GM21723 (cell line): ENCODE measurements around the gene NFIB.

Experiments
- ATAC-seq: cut with Tn5 transposase; IDR thresholded peaks from one replicate; pipeline ENCODE4 v1.9.1; 2021; ENCODE audit warnings: mild to moderate bottlenecking, moderate library complexity; ENCODE audit not compliant: unreplicated experiment

Gene NFIB

DNA sequence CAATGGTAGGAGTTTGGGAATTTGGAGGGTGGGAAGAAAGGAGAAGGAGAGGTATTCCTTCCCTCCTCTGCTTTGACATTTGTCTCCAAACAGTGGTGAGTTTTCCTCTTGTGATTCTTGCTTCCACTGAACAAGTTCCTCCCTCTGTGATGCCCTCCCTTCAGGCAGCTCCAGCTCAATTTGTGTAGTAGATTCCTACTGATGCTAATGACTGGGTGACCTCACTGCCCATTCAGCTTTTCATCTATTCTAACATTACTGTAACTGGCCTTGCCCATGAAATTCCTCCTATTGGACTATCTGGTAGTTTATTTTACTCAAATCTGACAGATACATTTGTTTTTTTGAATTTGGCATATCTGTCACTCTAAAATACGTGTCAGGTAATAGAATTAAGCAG is 121.4 kb downstream of the NFIB start:
- no peak for ATAC-seq

DNA sequence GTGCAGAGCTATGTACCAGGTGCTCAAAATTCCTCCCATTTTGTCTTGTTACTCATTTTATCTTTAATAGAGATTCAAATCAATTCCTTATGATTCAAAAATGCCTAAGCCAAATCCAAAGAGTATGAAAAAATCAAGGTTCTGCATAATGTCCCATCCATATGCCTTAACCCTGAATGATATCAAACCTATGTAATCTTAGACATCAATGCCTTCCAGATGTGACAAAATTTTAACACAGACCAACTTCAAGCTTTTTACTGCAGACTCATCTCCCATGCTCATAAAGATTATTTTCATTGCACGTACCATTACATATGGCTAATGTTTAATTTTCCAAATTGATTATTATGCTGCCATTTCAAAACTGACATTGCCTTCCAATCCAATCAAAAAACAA is 122.4 kb downstream of the NFIB start:
- no peak for ATAC-seq

DNA sequence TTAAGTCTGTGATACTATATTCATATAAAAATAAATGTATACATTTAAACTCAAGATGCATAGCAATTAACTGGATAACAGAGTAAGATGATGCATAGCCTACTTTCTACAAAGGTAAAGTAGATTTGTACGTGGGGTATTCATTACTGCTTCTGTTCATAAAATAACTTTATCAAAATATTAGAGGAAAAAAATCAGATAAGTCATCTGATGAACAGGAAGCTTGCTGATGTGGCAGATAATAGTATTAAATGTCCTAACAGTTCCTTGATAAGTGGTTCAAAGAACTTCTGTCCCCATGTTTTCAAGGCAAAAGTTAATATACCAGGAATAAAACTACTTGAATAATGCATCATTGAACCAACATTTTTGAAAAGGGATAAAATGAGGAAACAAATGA is 123.7 kb downstream of the NFIB start:
- no peak for ATAC-seq

DNA sequence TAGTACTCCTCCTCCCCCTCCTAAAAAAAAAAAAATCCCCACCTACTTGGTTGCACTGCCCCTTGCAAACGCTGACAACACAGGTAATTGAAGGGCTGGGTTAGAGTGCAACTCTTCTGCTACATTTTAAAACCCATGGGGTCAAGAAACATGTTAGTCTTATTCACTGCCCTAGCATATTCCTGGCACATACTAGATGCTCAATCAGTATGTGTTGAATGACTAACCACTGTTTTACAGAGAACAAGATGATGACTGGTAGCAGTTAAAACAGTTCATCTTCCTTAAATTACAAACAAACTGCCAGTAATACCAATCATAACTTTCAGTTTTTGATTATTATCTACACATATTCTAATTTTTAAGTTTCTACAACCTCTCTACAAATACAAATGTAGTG is 124.4 kb downstream of the NFIB start:
- ATAC-seq = no peak

DNA sequence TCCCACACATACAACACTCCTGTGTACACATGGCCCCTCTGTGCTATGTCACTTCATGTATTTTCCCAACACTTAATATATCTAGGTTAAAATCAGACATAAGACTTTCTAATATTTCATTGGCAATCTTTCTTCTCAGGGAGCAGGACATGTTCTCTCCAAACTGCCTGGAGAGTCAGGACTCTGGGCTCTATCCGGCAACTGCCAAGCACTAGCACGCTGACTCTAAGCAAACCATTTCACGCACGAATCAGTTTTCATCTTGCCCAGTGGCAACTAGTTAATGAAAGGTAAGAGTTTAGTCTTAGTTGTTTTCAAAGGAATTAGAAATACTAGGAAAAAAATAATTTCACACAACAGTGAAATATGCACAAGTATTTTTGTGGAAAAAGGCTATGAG is 124.8 kb downstream of the NFIB start:
- no peak for ATAC-seq

DNA sequence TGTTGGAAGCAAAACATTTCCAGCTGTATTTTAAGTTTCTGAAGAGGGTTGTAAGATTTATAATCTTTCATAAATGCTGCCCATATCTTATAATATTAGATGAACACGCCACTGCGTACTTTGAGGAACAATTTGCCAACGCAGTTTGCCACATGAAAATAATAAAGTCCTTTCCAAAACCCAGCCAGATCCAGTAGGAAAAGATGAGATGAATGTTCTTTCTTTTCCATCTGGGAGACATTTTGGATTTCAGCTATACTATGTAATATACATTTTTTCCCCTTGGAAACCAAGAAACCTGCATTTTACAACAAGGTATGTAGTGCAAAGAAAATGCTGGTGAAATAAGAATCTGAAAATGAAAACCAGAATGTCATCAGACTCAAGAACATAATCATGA is 125.4 kb downstream of the NFIB start:
- no peak for ATAC-seq

DNA sequence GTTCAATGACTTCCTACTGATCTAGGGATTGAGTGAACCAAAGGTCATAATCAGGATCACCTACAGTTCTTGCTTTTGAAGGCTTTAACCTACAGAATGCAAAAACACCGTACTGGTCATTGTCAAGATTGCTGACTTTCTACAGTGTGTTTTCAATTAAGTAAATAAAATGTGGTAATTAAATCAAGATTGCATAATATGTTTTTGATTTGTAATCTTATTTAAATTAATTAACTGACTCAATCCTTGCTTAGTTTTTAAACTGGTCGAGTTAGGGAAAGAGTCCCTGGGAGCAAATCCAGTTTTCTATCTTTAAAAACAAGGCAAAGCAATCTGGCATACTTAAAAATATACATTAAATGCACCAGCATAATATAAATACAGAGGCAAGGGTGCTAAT is 125.9 kb downstream of the NFIB start:
- no peak for ATAC-seq

DNA sequence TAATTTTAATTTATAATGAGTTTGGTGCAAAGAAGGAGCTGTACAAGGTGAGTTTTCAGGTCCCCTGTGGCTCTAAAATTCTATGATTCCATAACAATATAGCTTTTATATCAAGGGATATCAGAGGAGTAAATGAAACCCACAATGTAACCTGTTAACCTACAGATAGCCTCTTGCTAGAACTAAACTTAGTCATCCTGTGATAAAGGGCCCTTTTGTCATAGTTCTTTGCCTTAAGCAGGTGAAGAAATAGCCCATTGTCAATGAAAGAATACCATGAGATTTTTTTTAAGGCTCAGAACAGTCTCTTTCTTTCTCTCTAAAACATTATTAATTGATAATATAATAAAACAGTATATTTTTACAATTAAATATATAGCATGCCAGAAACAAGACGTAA is 127.8 kb downstream of the NFIB start:
- no peak for ATAC-seq

DNA sequence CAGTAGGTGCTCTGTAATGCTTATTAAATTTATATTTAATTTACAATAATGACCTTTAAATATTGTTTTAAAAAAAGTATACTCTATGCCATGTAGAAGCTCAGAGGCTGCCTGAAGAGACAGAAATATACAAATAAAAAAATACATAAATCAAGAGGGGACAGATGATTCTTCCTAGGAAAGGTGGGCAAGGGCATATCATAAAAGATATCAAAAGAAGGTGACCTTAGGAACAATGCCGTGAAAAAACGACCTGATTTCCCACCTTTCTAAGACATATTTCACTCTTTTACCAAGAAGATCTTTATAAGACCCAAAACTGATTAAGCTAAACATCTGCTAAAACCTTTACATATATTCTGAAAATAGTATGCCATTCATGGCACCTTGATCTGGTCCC is 128.9 kb downstream of the NFIB start:
- no peak for ATAC-seq

DNA sequence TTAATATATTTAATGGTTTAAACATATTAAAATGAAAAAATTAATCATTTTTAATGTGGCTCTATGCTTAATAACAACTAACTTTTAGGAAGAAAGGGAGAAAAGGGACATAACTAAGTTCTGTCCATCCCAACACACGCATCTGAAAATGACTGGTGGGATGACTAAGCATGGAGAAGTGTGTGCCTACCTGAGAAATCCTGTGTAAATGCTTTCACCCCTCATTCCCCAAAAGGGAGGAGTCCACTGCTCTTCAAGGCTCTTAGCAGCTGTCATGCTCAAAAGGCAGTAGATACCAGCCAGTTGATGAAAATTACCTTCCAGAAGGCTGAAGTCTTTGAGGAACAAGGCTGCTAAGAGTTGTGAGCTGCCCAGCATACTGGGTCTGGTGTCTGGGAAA is 130.9 kb downstream of the NFIB start:
- no peak for ATAC-seq

DNA sequence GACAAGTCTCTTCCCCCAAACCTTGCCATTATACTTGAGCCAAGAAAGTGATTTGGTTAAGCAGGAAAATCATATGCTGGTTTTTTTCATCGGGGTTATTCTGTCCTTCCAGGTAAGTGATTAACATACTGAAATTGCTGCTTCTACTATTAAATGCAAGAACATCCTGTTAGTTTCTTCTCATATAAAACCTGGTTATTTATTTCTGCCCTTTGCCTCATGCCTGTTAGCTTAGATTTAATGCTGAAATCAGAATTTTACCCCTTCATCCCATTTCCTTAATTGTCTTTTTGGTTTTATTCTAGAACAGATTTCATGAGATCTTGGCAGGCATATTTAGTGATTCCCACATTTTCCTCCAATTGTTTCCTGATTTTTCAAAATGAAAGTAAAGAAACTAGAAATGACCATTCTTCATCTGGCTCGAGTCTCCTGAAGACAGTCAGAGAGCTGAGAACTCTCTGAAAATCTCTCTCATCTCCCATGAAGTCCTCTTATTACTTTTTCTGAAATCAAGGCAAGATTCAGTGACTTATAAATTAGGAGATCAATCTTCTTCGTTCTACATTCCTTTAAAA is 132.9 kb downstream of the NFIB start:
- no peak for ATAC-seq

DNA sequence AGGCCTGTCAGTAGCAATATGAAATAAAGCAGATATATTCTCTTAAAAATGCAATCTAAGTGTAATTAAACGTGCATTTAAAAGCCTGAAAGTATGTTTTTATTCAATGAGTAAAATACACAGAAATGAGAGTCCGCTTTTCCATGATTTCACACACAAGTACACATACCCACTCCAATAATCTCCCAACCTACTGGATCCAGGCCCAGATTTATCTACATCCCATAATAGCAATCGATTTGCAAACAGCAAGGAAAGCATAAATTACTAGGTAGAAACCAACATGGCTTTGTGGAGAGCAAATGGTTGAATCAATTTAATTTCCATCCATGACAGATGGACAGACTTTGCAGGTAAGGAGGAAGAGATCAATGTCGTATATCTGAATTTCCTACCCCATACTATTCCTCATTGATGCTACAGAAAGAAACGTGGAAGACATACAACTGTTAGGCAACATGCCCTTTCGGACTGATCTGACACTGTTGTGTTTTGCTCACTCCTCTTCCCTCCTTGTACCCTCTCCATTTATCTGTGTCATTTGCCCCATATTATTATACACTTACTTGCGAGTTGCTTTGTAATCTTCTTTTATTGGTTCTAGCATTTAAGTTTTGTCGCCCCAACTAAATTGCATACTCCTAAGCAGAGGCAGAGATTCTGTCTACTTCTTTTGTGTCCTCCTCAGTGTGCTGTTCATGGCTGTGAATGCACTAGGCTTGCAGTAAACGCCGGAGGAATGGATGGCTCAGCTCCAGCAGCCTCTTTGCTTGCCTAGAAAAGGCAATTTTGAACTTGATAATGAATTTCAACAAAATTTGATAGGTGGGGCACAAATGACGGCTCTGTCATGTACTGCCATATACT is 133.6 kb downstream of the NFIB start:
- ATAC-seq = no peak

DNA sequence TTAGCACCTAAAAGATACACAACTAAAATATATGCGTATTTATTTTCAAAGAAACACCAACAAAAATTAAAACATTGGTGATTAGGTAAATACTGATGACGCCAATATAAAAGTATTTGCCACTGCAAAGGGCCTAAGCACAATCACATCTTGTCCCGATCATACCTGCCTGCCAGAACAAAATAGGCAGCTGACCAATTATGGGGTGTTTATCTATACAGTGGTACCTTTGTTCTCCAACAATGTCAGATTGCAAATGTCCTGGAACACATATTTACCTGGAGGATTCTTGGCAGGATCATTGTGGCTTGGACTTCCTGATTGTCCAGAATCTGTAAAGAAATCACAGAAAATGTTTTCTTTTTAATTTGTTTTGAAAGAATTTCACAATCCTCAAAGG is 134.5 kb downstream of the NFIB start:
- ATAC-seq = no peak

DNA sequence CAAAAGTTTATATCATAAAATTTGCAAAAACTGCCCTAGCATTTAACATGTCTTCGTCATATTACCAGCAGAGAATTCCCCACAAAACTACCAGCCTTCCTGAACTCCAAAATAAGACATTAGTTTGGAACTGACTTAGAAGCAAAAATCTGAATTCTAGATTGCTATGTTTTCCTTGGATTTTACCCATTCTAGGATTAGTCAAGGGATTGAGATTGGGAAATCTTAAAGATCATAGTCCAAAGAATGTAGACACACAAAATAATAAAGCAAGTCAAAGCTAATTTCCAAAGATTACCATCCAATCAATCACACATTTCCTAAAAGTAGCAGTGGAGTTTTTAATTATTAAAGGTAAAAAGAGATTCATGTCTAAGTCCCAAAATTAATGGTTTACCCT is 138.2 kb downstream of the NFIB start:
- ATAC-seq = no peak

DNA sequence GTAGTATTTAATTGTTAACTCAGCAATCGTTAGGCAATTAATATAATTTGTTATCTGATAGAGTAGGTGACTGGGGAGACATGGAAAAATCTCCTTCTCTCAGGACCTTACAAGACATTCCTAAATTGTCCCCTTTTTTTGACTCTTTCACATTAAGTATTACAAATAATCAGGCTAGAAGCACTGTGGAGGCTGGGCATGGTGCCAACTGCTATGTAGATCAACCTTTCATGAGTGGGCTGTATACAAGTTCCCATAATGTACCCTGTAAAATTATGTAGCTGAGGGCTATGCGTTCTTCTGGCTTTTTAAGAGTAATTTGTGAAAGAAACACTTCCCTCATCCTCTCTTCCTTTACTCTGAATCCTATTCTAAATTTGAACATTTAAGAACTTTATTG is 140.2 kb downstream of the NFIB start:
- ATAC-seq = no peak

DNA sequence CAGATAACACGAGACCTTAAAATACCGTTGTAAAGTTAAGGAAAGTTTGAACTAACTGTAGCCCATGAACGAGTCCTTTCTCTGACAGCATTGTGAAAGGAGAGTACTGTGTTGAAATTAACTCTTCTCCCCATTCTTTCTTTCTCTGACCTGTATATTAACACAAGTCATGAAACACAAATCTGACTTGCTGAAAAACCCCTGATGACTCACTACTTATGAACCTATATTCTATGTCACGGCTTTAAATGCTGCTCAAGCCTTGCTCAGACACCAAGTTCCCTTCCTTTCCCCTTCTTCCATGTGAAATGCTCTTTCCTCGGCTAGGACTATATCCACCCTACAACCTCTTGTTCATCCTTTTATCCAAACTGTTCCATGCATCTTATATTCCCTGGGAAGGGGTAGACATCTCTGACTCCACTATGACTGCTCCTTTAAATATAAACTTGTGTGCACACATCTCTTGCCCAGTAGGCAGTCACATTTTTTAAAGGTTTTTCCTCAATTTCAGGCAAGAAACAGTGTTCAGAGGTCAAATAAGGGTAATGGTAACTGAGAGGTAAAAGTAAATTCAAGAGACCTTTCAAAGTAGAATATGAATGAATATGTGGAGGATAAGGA is 142.9 kb downstream of the NFIB start:
- no peak for ATAC-seq

DNA sequence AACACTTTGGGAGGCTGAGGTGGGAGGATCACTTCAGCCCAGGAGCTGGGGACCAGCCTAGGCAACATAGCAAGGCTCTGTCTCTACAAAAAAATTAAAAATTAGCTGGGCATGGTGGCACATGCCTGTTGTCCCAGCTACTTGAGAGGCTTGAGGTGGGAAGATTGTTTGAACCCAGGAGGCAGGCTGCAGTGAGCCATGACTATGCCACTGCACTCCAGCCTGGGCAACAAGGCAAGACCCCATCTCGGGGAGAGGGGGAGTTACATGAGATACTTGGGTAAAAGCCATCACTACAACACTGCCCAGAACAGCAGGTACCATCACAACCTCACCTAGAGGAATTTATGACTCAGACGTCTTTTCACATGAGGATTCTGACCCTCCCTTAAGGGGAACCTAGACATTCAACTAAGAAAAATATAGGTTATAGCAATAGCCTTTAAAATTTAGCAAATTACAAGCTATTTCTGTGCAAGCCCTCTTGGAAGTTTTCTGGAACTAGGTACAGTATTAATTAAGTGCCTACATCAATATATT is 143.5 kb downstream of the NFIB start:
- no peak for ATAC-seq

DNA sequence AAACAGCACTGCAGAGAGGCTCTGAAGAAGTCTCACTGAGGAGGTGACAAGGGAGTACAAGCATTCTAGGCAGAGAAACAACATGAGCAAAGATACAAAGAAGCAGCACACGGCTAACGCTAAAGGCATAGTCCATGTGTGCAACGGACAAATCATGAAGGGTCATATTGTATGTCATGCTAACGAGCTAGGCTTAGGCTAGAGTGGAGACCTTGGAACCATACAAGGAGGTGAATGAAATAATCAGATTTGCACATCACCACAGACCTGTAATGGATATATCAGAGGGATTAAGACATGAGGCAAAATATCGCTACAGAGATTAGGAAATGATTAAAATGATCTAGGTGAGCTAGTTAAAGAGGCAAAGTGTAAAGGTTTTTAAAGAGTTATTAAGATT is 145.6 kb downstream of the NFIB start:
- no peak for ATAC-seq

DNA sequence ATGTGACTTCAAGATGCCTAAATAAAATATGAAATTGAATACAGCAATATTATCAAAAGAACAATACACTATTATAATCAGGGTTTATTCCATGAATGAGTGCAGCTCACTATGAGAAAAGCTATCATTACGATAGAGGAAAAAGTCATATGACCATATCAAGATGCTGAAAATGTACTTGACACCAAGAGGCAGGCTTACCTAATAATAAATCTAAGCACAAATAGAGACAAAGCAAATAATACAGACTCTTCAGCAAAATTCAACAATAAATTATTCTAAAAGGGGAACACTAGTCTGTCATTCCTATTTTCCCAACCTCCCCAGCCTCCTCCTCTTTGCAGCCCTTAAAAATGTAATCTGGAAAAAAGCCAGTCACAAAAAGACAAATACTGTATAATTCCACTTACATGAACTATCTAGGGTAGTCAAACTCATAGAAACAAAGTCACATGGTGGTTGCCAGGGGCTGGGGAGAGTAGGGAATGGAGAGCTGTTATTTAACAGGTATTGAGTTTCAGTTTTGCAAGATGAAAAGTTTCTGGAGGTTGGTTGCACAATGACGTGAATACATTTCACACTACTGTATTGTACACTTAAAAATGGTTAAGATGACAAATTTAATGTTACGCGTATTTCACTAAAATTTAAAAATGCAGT is 148.4 kb downstream of the NFIB start:
- no peak for ATAC-seq

DNA sequence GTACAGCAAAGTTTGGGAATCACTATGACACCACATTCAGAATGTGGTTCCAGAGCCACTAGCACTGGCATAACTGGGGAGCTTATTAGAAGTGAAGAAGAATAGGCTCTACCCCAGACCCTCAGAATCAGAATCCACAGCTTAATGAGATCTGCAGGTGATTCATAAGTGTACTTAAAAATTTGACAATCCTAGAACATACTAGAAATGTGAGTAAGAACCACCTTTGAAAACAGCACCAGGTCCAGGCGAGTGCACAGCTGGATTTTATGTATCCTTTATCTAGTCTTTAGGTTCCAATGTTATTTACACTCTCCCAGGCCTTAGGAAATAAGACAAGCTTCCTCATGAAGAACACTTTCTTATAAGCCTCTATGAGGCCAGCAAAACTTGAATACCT is 149.0 kb downstream of the NFIB start:
- ATAC-seq = no peak

DNA sequence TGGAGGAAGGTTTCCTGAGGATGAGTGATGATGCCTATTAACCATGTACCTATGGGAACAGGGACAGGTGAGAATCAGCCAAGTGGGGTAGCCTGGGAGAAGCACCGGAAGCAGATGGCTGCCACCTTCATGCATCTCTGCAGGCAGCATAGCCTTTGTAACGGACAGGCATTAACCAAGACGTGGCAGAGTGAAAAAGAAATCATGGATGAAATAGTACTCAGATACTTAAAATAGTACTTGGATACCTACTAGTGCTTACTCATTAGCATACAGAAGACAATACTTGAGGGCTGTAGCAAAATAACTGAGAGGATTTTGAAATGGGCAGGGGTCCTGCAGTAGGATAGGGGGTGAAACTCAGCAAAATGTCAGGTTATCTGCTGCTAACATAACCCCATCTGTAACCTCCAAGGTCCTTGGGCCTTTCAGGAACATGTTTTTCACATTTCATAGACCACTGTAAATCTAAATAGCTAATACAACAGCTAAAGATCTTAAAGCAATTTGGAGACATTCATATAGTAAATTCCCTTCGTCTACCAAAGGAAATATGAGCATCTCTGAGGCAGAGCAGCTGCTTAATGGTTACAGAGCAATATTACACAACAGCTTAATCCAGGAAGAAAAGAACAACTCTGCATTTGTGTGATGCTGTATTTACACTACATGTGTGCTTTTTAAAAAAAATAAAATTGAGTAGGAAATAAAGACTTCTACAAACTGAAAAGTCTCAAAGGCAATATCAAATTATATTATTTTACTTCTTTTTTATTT is 154.3 kb downstream of the NFIB start:
- no peak for ATAC-seq
